ENCODE measurements around the gene FAM9C. TPM values are rescaled to one million over a fixed set of nuclear protein-coding genes. Genes with fewer than 3 reads are reported as not detected.

The FAM9C gene
- total and polyA plus RNA-seq, 9 of the 15 experiments (the other 6 are each of a cell fraction or from before 2014, with no cell fraction given) = not detected

DNA sequence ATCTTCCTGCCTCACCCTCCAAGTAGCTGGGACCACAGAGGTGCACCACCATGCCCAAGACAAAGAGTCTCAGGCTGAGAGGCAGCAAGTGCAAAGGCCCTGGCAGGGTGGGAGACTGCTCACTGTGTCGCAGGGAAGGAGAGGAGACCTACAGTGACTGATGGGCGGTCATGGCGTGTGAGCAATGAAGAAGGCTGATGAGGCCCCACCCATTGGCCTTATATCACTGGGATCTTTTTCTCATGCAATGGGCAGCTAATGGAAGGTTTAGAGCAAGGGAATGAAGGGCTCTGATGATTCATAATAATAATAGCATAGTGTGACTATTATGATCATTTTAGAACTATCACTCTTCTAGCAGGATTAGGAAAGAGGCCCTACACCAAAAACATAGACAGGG, 20.9 kb downstream of the FAM9C start (continued):
- TF ChIP-seq, protein P1, sequence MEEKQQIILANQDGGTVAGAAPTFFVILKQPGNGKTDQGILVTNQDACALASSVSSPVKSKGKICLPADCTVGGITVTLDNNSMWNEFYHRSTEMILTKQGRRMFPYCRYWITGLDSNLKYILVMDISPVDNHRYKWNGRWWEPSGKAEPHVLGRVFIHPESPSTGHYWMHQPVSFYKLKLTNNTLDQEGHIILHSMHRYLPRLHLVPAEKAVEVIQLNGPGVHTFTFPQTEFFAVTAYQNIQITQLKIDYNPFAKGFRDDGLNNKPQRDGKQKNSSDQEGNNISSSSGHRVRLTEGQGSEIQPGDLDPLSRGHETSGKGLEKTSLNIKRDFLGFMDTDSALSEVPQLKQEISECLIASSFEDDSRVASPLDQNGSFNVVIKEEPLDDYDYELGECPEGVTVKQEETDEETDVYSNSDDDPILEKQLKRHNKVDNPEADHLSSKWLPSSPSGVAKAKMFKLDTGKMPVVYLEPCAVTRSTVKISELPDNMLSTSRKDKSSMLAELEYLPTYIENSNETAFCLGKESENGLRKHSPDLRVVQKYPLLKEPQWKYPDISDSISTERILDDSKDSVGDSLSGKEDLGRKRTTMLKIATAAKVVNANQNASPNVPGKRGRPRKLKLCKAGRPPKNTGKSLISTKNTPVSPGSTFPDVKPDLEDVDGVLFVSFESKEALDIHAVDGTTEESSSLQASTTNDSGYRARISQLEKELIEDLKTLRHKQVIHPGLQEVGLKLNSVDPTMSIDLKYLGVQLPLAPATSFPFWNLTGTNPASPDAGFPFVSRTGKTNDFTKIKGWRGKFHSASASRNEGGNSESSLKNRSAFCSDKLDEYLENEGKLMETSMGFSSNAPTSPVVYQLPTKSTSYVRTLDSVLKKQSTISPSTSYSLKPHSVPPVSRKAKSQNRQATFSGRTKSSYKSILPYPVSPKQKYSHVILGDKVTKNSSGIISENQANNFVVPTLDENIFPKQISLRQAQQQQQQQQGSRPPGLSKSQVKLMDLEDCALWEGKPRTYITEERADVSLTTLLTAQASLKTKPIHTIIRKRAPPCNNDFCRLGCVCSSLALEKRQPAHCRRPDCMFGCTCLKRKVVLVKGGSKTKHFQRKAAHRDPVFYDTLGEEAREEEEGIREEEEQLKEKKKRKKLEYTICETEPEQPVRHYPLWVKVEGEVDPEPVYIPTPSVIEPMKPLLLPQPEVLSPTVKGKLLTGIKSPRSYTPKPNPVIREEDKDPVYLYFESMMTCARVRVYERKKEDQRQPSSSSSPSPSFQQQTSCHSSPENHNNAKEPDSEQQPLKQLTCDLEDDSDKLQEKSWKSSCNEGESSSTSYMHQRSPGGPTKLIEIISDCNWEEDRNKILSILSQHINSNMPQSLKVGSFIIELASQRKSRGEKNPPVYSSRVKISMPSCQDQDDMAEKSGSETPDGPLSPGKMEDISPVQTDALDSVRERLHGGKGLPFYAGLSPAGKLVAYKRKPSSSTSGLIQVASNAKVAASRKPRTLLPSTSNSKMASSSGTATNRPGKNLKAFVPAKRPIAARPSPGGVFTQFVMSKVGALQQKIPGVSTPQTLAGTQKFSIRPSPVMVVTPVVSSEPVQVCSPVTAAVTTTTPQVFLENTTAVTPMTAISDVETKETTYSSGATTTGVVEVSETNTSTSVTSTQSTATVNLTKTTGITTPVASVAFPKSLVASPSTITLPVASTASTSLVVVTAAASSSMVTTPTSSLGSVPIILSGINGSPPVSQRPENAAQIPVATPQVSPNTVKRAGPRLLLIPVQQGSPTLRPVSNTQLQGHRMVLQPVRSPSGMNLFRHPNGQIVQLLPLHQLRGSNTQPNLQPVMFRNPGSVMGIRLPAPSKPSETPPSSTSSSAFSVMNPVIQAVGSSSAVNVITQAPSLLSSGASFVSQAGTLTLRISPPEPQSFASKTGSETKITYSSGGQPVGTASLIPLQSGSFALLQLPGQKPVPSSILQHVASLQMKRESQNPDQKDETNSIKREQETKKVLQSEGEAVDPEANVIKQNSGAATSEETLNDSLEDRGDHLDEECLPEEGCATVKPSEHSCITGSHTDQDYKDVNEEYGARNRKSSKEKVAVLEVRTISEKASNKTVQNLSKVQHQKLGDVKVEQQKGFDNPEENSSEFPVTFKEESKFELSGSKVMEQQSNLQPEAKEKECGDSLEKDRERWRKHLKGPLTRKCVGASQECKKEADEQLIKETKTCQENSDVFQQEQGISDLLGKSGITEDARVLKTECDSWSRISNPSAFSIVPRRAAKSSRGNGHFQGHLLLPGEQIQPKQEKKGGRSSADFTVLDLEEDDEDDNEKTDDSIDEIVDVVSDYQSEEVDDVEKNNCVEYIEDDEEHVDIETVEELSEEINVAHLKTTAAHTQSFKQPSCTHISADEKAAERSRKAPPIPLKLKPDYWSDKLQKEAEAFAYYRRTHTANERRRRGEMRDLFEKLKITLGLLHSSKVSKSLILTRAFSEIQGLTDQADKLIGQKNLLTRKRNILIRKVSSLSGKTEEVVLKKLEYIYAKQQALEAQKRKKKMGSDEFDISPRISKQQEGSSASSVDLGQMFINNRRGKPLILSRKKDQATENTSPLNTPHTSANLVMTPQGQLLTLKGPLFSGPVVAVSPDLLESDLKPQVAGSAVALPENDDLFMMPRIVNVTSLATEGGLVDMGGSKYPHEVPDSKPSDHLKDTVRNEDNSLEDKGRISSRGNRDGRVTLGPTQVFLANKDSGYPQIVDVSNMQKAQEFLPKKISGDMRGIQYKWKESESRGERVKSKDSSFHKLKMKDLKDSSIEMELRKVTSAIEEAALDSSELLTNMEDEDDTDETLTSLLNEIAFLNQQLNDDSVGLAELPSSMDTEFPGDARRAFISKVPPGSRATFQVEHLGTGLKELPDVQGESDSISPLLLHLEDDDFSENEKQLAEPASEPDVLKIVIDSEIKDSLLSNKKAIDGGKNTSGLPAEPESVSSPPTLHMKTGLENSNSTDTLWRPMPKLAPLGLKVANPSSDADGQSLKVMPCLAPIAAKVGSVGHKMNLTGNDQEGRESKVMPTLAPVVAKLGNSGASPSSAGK (IDR thresholded peaks at IDR 0.05) = no peak
- no peak for TF ChIP-seq XRCC4 (IDR thresholded peaks at IDR 0.05; ENCODE audit: extremely low read depth, insufficient read depth, insufficient read length)
- no peak for TF ChIP-seq ZNF3 (CRISPR knock-in tag; IDR thresholded peaks at IDR 0.05)
- TF ChIP-seq, protein P2, sequence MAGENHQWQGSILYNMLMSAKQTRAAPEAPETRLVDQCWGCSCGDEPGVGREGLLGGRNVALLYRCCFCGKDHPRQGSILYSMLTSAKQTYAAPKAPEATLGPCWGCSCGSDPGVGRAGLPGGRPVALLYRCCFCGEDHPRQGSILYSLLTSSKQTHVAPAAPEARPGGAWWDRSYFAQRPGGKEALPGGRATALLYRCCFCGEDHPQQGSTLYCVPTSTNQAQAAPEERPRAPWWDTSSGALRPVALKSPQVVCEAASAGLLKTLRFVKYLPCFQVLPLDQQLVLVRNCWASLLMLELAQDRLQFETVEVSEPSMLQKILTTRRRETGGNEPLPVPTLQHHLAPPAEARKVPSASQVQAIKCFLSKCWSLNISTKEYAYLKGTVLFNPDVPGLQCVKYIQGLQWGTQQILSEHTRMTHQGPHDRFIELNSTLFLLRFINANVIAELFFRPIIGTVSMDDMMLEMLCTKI (IDR thresholded peaks at IDR 0.05; ENCODE audit: partially characterized antibody) = no peak
- TF ChIP-seq SMARCE1 (IDR thresholded peaks at IDR 0.05) = no peak
- TF ChIP-seq, protein P3, sequence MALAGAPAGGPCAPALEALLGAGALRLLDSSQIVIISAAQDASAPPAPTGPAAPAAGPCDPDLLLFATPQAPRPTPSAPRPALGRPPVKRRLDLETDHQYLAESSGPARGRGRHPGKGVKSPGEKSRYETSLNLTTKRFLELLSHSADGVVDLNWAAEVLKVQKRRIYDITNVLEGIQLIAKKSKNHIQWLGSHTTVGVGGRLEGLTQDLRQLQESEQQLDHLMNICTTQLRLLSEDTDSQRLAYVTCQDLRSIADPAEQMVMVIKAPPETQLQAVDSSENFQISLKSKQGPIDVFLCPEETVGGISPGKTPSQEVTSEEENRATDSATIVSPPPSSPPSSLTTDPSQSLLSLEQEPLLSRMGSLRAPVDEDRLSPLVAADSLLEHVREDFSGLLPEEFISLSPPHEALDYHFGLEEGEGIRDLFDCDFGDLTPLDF (CRISPR knock-in tag; IDR thresholded peaks at IDR 0.05) = no peak
